Astrocyte (in vitro differentiated cells and primary cell): ENCODE data around the gene NCKAP1.

Source experiments
- CTCF ChIP-seq: IDR thresholded peaks from 2 replicates; pipeline ENCODE4 v1.5.1; 2011; ENCODE audit warnings: low read depth, mild to moderate bottlenecking, inconsistent platforms, low read length, moderate library complexity; ENCODE audit not compliant: insufficient read depth
- EZH2 ChIP-seq: IDR thresholded peaks from 2 replicates; pipeline ENCODE4 v1.6.1; 2012; ENCODE audit warnings: mild to moderate bottlenecking, low read length, inconsistent platforms; ENCODE audit not compliant: insufficient read depth

- TF ChIP-seq CTCF (no peak), EZH2 (no peak)
Measured at GRCh38 chr2:183049420-183049819, 11.2 kb upstream of the NCKAP1 start.
